HL-60 (cell line): ENCODE data around the gene COLQ.

ENCODE experiments used
- CTCF ChIP-seq: IDR thresholded peaks from one replicate; pipeline ENCODE4 v1.5.1; 2011; ENCODE audit warnings: low read length, control low read depth, inconsistent platforms; ENCODE audit not compliant: insufficient read depth
- POLR2AphosphoS5 ChIP-seq: IDR thresholded peaks from 2 replicates; pipeline ENCODE4 v1.6.1; 2012; ENCODE audit warnings: low read depth

- TF ChIP-seq CTCF (no peak), POLR2AphosphoS5 (no peak)
Observed at GRCh38 chr3:15539066-15539465, 17.6 kb upstream of the COLQ start.
